ENCODE data around the gene PDE3A.

DNA sequence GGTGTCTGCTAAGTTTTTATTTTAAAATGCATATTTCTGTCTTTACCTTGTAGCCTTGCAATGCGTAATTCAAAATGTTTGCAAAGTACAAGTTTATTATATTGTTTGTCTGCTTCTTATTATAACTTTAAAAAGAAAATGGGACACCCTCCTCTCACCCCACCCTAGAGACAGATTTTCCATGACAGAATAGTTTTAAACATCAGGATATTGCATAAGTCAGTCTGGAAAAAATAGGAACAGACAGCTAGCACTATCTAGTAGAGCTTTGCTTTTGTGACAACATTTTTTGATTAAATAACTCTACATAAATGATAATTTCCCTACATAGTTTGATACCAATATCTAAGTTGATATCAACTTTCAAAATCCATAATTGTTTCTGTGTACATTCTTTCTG lies 71.3 kb downstream of the PDE3A start:
- TF ChIP-seq, protein P1, sequence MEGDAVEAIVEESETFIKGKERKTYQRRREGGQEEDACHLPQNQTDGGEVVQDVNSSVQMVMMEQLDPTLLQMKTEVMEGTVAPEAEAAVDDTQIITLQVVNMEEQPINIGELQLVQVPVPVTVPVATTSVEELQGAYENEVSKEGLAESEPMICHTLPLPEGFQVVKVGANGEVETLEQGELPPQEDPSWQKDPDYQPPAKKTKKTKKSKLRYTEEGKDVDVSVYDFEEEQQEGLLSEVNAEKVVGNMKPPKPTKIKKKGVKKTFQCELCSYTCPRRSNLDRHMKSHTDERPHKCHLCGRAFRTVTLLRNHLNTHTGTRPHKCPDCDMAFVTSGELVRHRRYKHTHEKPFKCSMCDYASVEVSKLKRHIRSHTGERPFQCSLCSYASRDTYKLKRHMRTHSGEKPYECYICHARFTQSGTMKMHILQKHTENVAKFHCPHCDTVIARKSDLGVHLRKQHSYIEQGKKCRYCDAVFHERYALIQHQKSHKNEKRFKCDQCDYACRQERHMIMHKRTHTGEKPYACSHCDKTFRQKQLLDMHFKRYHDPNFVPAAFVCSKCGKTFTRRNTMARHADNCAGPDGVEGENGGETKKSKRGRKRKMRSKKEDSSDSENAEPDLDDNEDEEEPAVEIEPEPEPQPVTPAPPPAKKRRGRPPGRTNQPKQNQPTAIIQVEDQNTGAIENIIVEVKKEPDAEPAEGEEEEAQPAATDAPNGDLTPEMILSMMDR (IDR thresholded peaks at IDR 0.05), result no peak
- TF ChIP-seq EP300 (IDR thresholded peaks at IDR 0.05) (no peak), POLR2A (IDR thresholded peaks at IDR 0.05) (no peak)
